K562 treated with DMSO at 1 percent for 12 hours (cell line): ENCODE measurements around the gene G6PC3. TPM values are rescaled to one million over a fixed set of nuclear protein-coding genes. Genes with fewer than 3 reads are reported as not detected.

Source experiments
- total RNA-seq: library from RNA; unstranded; fragments of 300-600 nt; gene quantifications from 2 replicates; pipeline ENCODE4 v1.2.3, GENCODE V29; 2022; ENCODE audit not compliant: insufficient read depth

Gene G6PC3
- total RNA-seq, result 40.2 and 50.4 TPM in 2 replicates

GRCh38 chr17:44070455-44071197, at the start of gene G6PC3:
G6PC3 (plus strand) TSS chr17:44070735; CDS start chr17:44070966, 231 bp downstream.

GRCh38 chr17:44066204-44066930, 4.2 kb upstream of the G6PC3 start, which contains the start of gene LSM12:
LSM12 (minus strand) TSS chr17:44066671; CDS start chr17:44066587, 84 bp downstream.

DNA sequence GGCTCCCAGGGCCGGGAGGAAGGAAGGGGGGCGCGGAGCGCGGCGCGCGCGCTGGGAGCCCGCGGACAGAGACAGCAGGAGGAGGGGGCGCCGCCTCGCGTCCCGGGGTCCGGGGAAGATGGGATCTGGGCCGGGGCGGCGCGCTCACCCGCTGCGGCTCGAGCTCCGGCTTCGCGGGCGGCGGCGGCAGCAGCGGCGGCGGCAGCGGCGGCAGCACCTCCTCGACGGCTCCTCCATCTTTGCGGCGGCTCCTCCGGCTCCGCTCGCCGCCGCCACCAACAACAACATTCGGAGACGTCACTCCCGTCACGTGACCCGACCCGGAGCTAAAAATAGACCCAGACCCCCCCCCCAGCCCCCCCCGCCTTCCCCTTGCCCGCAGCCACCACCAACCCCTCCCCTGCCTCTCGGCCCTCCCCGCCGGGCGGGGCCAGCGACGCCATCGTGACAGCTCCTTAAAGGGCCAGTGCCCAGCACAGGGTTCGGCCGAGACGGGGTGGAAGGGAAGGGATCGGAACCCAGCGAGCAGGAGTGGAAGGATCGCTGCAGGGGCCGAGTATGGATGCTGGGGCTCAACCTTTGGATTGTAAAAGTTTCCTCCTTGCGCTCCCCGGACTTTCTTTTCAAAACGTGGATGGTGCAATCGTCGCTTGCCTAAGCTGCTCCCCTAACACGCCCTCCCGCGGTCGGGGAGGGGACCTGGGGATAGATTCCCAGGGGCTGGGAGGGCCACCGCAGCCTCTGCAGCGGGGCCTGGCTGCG, 53.0 kb downstream of the G6PC3 start, which contains the start of gene HDAC5:
Gene HDAC5, minus strand, starts transcription at position 286 of the 762 bp plus-strand sequence. CDS start 6,126 bp downstream, outside the sequence.

Other genes starting within 250 kb of the G6PC3 start
- 0.50 and 13.7 TPM in 2 replicates for gene MPP3, start 237.6 kb upstream of the G6PC3 start, total RNA-seq
- gene CD300LG, start 223.6 kb upstream of the G6PC3 start, total RNA-seq, result not detected in 2 replicates
- gene MPP2, start 163.2 kb upstream of the G6PC3 start, total RNA-seq, result 0.39 TPM in 1 of 2 replicates, not detected in the other
- not detected in 2 replicates for gene PPY, start 128.3 kb upstream of the G6PC3 start, total RNA-seq
- gene PYY, start 116.8 kb upstream of the G6PC3 start, total RNA-seq, result not detected in 2 replicates
- gene NAGS, start 66.1 kb upstream of the G6PC3 start, total RNA-seq, result 0.28 TPM in 1 of 2 replicates, not detected in the other
- 42.6 and 55.7 TPM in 2 replicates for gene TMEM101, start 55.8 kb upstream of the G6PC3 start, total RNA-seq
- gene LSM12, start 4.1 kb upstream of the G6PC3 start, total RNA-seq, result 27.6 and 41.9 TPM in 2 replicates
- 31.7 and 48.2 TPM in 2 replicates for gene HDAC5, start 52.9 kb downstream of the G6PC3 start, total RNA-seq
- gene HROB, start 71.2 kb downstream of the G6PC3 start, total RNA-seq, result 8.5 and 15.5 TPM in 2 replicates
- gene ASB16, start 100.0 kb downstream of the G6PC3 start, total RNA-seq, result 2.2 TPM in 1 of 2 replicates, not detected in the other
- gene TMUB2, start 116.2 kb downstream of the G6PC3 start, total RNA-seq, result 20.7 and 32.2 TPM in 2 replicates
- gene ATXN7L3, start 129.1 kb downstream of the G6PC3 start, total RNA-seq, result 36.9 and 58.7 TPM in 2 replicates
- gene UBTF, start 148.9 kb downstream of the G6PC3 start, total RNA-seq, result 26.5 and 52.8 TPM in 2 replicates
- 2.7 and 4.7 TPM in 2 replicates for gene SLC4A1, start 197.4 kb downstream of the G6PC3 start, total RNA-seq
- not detected in 2 replicates for gene RUNDC3A, start 237.9 kb downstream of the G6PC3 start, total RNA-seq